K562 (cell line): ENCODE measurements around the gene DOK7. TPM values are rescaled to one million over a fixed set of nuclear protein-coding genes. Genes with fewer than 3 reads are reported as not detected.

Experiments used
- ATAC-seq: fragments of 200-7000 bp; cut with Tn5 transposase; 3 replicates; pipeline ENCODE4 v1.9.1; 2020; ENCODE audit warnings: moderate library complexity
- BruUV-seq: library from RNA; stranded (reverse); fragments of 400-500 nt; replicated peaks from 2 replicates; lab custom pipeline; 2021; lab: Mats Ljungman, UMichigan
- CTCF ChIA-PET: fragments of 300-600 bp; formaldehyde crosslinking; extraction: SDS; loops from one replicate; lab custom pipeline; 2021; ENCODE audit warnings: low intra/inter-chr PET ratio; lab: Yijun Ruan, JAX
- POLR2A ChIA-PET: fragments of 300-600, 350-650 bp; sonication (Branson Sonifier 250); formaldehyde crosslinking; extraction: SDS; loops from one replicate; lab custom pipeline; 2021; ENCODE audit warnings: antibody characterized with exemption, inconsistent platforms; lab: Yijun Ruan, JAX
- DNase-seq, 4 experiments: peaks; one replicate each; pipeline versions ENCODE4 v3.0.0 to v3.0.0-alpha.2; 2011 to 2018; ENCODE audit warnings: low spot score in 3 of 4, mixed read lengths in 3 of 4; ENCODE audit errors: extremely low read depth in 1 of 4
- FAIRE-seq: peaks from 2 replicates; lab custom pipeline; 2011; peaks lifted over from hg19 to GRCh38; lab: Jason Lieb, UNC
- H2AFZ ChIP-seq: 2 replicates; pipeline ENCODE4 v1.6.0; 2011; ENCODE audit warnings: low read depth, low read length, control low read depth, inconsistent platforms
- H3K27ac ChIP-seq: fragments of 200-600 bp; 3 replicates; pipeline ENCODE4 v1.8.0; 2011; ENCODE audit warnings: low read depth, mild to moderate bottlenecking, control low read depth, inconsistent platforms, low read length, moderate library complexity, mixed read lengths; ENCODE audit errors: extremely low read depth
- H3K27me3 ChIP-seq, 2 experiments: fragments of 300-600 bp in 1 of 2; 2 replicates in 1 of 2; 3 replicates in 1 of 2; pipeline versions ENCODE4 v1.6.0 to v1.8.0; 2011; ENCODE audit warnings: inconsistent platforms in 2 of 2, low read length in 2 of 2, mild to moderate bottlenecking in 1 of 2, mixed read lengths in 1 of 2, moderate library complexity in 1 of 2; ENCODE audit not compliant: control insufficient read depth in 2 of 2, insufficient read depth in 2 of 2
- H3K36me3 ChIP-seq: fragments of 300-600 bp; 3 replicates; pipeline ENCODE4 v1.8.0; 2011; ENCODE audit warnings: mild to moderate bottlenecking, low read length, inconsistent platforms; ENCODE audit not compliant: control insufficient read depth, insufficient read depth
- H3K4me1 ChIP-seq, 2 experiments: fragments of 200-600 bp in 1 of 2; replicated peaks in 1 of 2; 2 replicates in 1 of 2; 3 replicates in 1 of 2; pipeline versions ENCODE4 v1.5.1 to v1.8.0; 2011; ENCODE audit warnings: inconsistent platforms in 2 of 2, low read length in 2 of 2, mild to moderate bottlenecking in 1 of 2, mixed read lengths in 1 of 2, moderate library complexity in 1 of 2; ENCODE audit not compliant: control insufficient read depth in 2 of 2, insufficient read depth in 2 of 2
- H3K4me2 ChIP-seq: 2 replicates; pipeline ENCODE4 v1.6.1; 2011; ENCODE audit warnings: low read length, control low read depth, inconsistent platforms, mixed read lengths; ENCODE audit not compliant: insufficient read depth
- H3K4me3 ChIP-seq: fragments of 200-600 bp; sonication (generic), shearing (Covaris generic); 2 replicates; pipeline ENCODE4 v1.5.1; 2016; ENCODE audit warnings: control low read depth, inconsistent platforms
- H3K79me2 ChIP-seq: fragments of 200-600 bp; 3 replicates; pipeline ENCODE4 v1.8.0; 2011; ENCODE audit warnings: low read length, inconsistent platforms; ENCODE audit not compliant: control insufficient read depth, insufficient read depth
- H3K9ac ChIP-seq, 2 experiments: 2 replicates each; pipeline versions ENCODE4 v1.6.0 to v1.6.1; 2011; ENCODE audit warnings: low read depth in 2 of 2, low read length in 2 of 2, control low read depth in 1 of 2, inconsistent platforms in 1 of 2, mild to moderate bottlenecking in 1 of 2, mixed read lengths in 1 of 2; ENCODE audit not compliant: insufficient read depth in 1 of 2
- H3K9me1 ChIP-seq: one replicate; pipeline ENCODE4 v1.6.0; 2011; ENCODE audit warnings: inconsistent platforms, mild to moderate bottlenecking, low read length, moderate library complexity; ENCODE audit not compliant: control insufficient read depth, insufficient read depth
- H3K9me3 ChIP-seq: replicated peaks from 2 replicates; pipeline ENCODE4 v1.5.1; 2011; ENCODE audit warnings: low read depth, low read length, inconsistent platforms; ENCODE audit not compliant: control insufficient read depth, insufficient read depth
- H4K20me1 ChIP-seq: replicated peaks from 2 replicates; pipeline ENCODE4 v1.6.1; 2011; ENCODE audit warnings: low read length, inconsistent platforms, mixed read lengths; ENCODE audit not compliant: control insufficient read depth, insufficient read depth
- ZBTB7A ChIP-seq: IDR thresholded peaks from 2 replicates; pipeline ENCODE4 v1.6.1; 2011; ENCODE audit warnings: low read depth, mild to moderate bottlenecking, low read length, moderate library complexity, borderline replicate concordance; ENCODE audit not compliant: control insufficient read depth
- ZNF197 ChIP-seq: fragments of 200-800 bp; sonication (Bioruptor generic); IDR thresholded peaks from 2 replicates; pipeline ENCODE4 v1.6.1; 2016; ENCODE audit warnings: low read depth, missing genetic modification characterization, missing compliant biosample characterization
- WGBS: fragments of 100-300 bp; shearing (Covaris generic); methylation state at CpG from one replicate; pipeline ENCODE4 v1.1.6; 2016; ENCODE audit warnings: low coverage, mixed read lengths; ENCODE audit not compliant: insufficient coverage; ENCODE audit errors: missing lambda C conversion rate; 5-methylcytosine and 5-hydroxymethylcytosine counted together
- in situ Hi-C: fragments of 300-500 bp; cut with MboI; formaldehyde crosslinking; loops from 4 replicates; pipeline ENCODE4 v1.15.0; 2018; ENCODE audit warnings: inconsistent platforms, mixed read lengths
- intact Hi-C: fragments of 100-400 bp; cut with micrococcal nuclease; formaldehyde crosslinking; loops from 2 replicates; pipeline ENCODE4 v1.14.2; 2022
- polyA plus RNA-seq, 8 experiments: library from polyadenylated mRNA; depleted of rRNA in 4 of 8; stranded (reverse) in 5 of 8; unstranded in 3 of 8; fragments of >200 nt; fragmentation: Nextera tagmentation in 2 of 8; fragmentation: Illumina TruSeq in 1 of 8; extraction: Ambion mirVana in 2 of 8; extraction: Trizol in 1 of 8; gene quantifications; 2 replicates each; pipeline versions ENCODE4 v1.2.1 to v1.2.3, GENCODE V29; 2011 to 2014; ENCODE audit warnings: inconsistent platforms in 1 of 8, missing spikeins in 1 of 8
- total RNA-seq, 7 experiments: library from RNA; depleted of rRNA in 6 of 7; stranded (reverse); fragments of >200 nt in 6 of 7; fragmentation: Illumina TruSeq in 2 of 7; extraction: Trizol in 2 of 7; gene quantifications; 2 replicates each; pipeline versions ENCODE4 v1.2.1 to v1.2.3, GENCODE V29; 2011 to 2021; ENCODE audit warnings: low replicate concordance in 1 of 7
- TF ChIP-seq, protein P1 (sequence below): fragments of 250-450 bp; sonication (Bioruptor Pico); IDR thresholded peaks from 2 replicates; pipeline ENCODE4 v1.5.1; 2021; ENCODE audit warnings: mild to moderate bottlenecking
- TF ChIP-seq, protein P2 (sequence below): fragments of 450-650 bp; formaldehyde crosslinking; IDR thresholded peaks from 2 replicates; pipeline ENCODE4 v1.4.0; 2020; ENCODE audit warnings: mild to moderate bottlenecking

The DOK7 gene
- total and polyA plus RNA-seq, 9 of the 15 experiments (the other 6 are each of a cell fraction or from before 2014, with no cell fraction given): not detected

DNA sequence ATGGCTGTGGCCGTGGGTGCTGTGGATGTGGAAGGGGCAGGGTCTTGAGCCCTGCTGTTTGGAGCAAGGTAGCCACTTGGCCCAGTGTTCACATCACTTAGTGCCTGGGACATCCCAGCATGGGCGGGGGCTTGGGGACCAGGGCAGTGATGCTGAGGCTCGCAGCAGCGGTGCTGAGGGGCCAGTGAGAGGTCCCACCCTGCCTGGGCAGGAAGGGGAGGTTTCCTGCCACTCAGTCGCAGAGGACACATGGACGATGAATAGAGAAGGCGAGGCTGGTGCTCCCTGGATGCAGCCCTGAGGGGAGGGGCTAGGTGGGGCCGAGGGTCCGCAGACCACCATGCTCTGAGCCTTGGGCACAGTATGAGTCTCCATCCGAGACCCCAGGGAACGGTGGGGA lies 25.7 kb downstream of the DOK7 start:
- DNase-seq: no peak
- H3K4me1 ChIP-seq: peaks cover 0 to 55% of the 10 kb centered on the region in 2 experiments; a peak in 2 of 5 replicates
- peaks cover 28 to 83% of the 10 kb centered on the region in 2 experiments; a peak in 4 of 5 replicates for H3K27me3 ChIP-seq
- WGBS: 0% methylated on average over 10 of the region's 11 CpGs
- H3K79me2 ChIP-seq: no peaks in the 10 kb centered on the region
- H3K36me3 ChIP-seq: no peaks in the 10 kb centered on the region
- H3K9me3 ChIP-seq: no peaks in the 10 kb centered on the region
- H3K9me1 ChIP-seq: no peaks in the 10 kb centered on the region
- peaks cover 24% of the 10 kb centered on the region for H4K20me1 ChIP-seq
- no TSS peak for BruUV-seq
- intact Hi-C loops: no loop called here
- in situ Hi-C loops: no loop called here
- POLR2A ChIA-PET: no interaction called here
- no peak overlapping the region for H3K4me2 ChIP-seq
- no peak overlapping the region for H3K27ac ChIP-seq
- no peak for FAIRE-seq
- no peak overlapping the region for H3K9ac ChIP-seq
- TF ChIP-seq, protein P1, sequence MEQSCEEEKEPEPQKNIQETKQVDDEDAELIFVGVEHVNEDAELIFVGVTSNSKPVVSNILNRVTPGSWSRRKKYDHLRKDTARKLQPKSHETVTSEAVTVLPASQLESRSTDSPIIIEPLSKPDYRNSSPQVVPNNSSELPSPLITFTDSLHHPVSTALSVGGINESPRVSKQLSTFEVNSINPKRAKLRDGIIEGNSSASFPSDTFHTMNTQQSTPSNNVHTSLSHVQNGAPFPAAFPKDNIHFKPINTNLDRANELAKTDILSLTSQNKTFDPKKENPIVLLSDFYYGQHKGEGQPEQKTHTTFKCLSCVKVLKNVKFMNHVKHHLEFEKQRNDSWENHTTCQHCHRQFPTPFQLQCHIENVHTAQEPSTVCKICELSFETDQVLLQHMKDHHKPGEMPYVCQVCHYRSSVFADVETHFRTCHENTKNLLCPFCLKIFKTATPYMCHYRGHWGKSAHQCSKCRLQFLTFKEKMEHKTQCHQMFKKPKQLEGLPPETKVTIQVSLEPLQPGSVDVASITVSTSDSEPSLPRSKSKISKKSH (CRISPR knock-in tag): no peak
- TF ChIP-seq, protein P2, sequence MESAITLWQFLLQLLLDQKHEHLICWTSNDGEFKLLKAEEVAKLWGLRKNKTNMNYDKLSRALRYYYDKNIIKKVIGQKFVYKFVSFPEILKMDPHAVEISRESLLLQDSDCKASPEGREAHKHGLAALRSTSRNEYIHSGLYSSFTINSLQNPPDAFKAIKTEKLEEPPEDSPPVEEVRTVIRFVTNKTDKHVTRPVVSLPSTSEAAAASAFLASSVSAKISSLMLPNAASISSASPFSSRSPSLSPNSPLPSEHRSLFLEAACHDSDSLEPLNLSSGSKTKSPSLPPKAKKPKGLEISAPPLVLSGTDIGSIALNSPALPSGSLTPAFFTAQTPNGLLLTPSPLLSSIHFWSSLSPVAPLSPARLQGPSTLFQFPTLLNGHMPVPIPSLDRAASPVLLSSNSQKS (CRISPR knock-in tag): no peak
- TF ChIP-seq ZNF197 (CRISPR knock-in tag) (no peak), ZBTB7A (peak; percentile 33; the same call in 1 of the 2 replicates)
- CTCF ChIA-PET: no interaction called here
- H2AFZ ChIP-seq: no peak overlapping the region
- H3K4me3 ChIP-seq: no peak overlapping the region
- ATAC-seq: peak; percentile 4; the same call in 1 of the 3 replicates
